ENCODE measurements around the gene MYO3B.
"Not testable (repeated sequence)": the region's sequence is repeated elsewhere in the genome, so short reads cannot be mapped to it uniquely, and the experiment has no call there.

GRCh38 chr2:170674282-170674681, 496.3 kb downstream of the MYO3B start:
- not testable (repeated sequence) for TF ChIP-seq CTCF, POLR2A (IDR thresholded peaks at IDR 0.05)
